Limb (tissue), 2 donors: Measurements from ENCODE around the gene TENT4B.
"Not testable (repeated sequence)": the region's sequence is repeated elsewhere in the genome, so short reads cannot be mapped to it uniquely, and the experiment has no call there.

ENCODE experiments used
- DNase-seq, 2 donors: peaks; one replicate each; pipeline ENCODE4 v3.0.0-alpha.2; 2016; ENCODE audit errors: extremely low spot score in 2 of 2

TENT4B gene

DNA sequence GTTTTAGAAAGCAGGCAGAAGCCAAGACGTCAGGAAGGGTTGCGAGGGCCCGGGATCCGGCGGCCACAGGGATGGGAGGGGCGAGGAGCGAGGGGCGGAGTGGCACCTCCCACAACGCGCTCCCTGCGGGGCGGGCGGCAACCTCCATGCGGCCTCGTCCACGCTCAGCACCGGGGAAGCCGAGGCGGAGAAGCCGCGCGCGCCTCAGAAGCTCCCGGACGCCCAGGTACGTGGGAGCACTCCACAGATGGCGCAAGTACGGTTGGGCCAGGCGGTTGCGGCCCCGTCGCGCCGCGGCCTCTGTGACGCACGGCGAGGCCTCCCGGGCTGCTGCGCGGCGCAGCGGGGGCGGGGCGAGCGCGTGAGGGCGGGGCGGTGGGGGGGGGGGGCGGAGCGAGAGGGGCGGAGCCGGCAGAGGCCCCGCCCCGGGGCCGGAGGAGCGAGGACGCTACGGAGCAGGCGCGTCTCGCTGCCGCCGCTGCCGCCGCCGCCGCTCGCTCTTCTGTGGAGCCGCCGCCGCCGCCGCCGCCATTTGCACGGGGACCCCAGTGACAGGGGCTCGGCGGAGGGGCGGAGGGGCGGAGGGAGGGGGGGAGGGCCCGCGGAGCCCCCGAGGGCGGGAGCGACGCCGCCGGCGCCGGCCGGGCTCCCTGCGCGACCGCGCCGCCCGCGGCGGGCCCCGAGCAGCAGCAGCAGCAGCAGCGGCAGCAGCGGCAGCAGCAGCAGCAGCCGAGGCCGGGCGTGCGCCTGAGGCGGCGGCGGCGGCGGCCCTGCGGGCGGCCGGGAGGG is at the start of gene TENT4B:
Gene TENT4B, plus strand, starts transcription at position 500 of the 789 bp plus-strand sequence. CDS start 316 bp downstream, outside the sequence.
- peak; percentile 77 to 95 for DNase-seq

DNA sequence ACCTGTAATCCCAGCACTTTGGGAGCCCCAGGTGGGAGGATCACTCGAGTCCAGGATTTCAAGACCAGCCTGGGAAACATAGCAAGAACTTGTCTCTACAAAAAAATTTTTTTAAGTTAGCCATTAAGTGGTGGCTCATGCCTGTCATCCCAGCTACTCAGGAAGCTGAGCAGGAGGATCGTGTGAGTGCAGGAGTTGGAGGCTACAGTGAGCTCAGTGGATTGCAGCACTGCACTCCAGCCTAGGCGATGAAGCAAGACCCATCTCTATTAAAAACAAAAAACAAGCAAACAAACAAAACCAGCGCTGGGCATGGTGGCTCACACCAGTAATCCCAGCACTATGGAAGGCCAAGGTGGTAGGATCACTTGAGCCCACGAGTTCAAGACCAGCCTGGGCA is 49.3 kb upstream of the TENT4B start:
- DNase-seq, result no peak

DNA sequence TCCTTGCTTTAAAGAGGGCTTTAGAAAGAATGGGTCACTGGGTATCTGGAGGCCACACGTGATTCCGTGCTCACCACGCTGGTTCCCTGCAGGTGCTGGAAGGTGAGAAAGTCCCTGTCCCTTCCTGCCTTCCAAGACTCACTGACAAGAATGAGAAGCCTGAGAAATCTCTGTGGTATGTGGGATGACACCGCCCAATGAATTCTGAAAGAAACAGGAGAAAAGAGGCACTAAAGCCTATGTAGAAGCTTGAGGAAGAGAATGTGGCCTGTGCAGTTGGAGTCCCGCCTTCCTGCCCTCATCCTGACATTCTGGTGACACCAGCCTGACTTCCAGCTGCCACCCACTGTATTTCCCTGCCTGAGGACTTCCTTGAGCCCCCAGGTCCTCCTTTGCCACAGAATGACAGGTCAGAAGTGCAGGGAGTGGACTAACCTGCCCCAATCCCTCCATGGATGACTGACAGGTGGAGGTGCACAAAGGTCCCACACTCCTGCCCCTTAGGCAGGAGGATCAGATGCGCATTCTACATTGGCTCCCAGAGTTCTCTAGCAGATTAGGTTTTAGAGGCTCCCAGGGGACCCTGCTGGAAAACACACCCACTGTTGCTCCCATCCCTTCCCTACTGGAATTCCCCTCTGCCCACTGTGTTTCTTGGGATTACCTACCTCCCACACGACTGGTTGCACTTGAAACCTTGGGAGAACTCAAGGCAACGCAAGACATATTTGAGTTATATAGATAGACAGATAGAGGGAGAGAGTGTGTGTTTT is 38.6 kb upstream of the TENT4B start:
- no peak for DNase-seq

GRCh38 chr16:50120711-50121110 is 32.4 kb upstream of the TENT4B start:
- no peak for DNase-seq

- no peak for DNase-seq
Measured at GRCh38 chr16:50121278-50121677, 31.8 kb upstream of the TENT4B start.

- DNase-seq, result no peak
Measured at GRCh38 chr16:50121721-50122445, 31.2 kb upstream of the TENT4B start.

DNA sequence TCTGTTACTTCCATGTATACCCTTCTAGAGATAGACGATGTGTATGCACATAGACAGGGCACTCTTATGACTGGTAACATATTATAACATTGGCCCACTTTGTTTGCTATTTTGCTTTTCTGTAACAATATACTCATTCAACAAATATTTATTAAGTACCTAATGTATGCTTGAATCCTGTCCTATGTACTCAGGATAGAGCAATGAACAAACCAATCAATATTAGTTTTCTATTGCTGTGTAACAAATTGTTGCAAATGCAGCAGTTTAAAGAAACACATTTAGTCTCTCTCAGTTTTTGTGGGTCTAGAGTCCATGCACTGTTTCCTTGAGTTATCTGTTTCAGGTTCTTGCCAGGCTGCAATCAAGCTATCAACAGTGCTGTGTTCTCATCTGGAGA is 29.7 kb upstream of the TENT4B start:
- DNase-seq, result no peak

DNA sequence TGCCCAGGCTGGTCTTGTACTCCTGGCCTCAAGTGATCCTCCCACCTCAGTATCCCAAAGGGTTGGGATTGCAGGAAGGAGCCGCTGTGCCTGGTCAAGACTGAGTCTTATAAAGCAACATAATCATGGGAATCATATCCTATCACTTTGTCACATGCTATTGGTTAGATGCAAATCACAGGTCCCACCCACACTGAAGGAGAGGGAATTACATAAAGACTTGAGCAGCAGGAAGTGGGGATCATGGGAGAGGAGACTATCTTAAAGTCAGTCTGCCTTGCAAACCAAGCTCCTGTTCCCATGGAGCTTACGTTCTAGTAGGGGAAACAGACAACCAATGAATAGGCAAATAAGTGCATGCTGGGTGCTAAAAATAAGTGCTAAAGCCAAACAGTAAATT is 28.3 kb upstream of the TENT4B start:
- no peak for DNase-seq

GRCh38 chr16:50126183-50126582 is 26.9 kb upstream of the TENT4B start:
- DNase-seq, result no peak

GRCh38 chr16:50132571-50132970 is 20.5 kb upstream of the TENT4B start:
- DNase-seq, result not testable (repeated sequence)

GRCh38 chr16:50133214-50133613 is 19.9 kb upstream of the TENT4B start:
- no peak for DNase-seq

DNA sequence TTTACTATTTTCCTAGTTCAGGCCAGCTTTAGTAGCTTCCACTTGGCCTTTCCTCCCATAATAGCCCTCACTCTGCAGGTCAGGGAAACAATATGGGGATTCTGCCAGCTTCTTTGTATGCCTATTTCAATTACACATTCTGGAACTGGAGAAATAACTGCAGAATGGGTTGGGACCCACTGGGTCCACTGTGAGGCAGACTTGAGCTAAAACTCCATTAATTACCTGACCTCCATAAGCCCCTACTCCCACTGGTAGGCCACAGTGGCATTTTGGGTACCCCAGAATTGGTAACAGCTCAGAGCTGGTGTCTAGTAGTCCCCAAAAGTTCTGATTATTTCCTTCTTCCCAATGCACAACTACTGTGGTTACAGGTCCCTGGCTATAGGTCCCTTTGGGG is 16.7 kb upstream of the TENT4B start:
- DNase-seq, result no peak

DNA sequence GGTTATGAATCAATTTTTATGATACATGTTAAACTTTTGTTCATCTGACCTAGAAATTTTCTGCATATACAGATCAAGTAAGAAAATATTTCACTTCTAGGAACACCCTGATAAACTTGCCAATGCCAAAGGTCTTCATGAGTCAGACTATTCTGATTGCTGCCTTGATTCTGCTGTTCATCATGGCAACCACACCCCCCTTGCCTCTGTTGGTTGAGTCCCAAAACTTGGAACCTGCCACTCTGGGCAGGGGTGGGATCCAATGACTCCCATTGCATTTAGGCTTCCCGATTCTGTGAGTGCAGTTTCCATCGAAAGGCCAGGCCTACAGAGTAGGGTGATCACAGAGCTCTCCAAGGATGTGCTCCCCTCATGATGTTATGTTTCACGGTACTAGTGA is 15.8 kb upstream of the TENT4B start:
- no peak for DNase-seq

DNA sequence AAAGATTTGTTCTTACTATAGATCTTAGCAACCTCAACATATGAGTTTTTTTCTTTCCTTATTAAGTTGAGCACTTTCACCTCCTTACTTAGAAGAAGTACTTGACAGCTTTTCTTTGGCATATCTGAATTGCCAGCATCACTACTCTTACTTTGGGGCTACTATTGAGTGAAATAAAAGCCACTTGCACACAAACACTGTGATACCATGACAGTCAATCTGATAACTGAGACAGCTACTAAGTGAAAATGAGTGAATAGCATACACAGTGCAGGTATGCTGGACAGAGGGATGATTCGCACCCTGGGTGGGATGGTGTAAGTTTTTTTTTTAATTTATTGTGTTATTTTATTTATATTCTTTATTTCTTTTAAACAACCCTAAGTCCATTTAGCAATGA is 13.5 kb upstream of the TENT4B start:
- DNase-seq, result no peak

DNA sequence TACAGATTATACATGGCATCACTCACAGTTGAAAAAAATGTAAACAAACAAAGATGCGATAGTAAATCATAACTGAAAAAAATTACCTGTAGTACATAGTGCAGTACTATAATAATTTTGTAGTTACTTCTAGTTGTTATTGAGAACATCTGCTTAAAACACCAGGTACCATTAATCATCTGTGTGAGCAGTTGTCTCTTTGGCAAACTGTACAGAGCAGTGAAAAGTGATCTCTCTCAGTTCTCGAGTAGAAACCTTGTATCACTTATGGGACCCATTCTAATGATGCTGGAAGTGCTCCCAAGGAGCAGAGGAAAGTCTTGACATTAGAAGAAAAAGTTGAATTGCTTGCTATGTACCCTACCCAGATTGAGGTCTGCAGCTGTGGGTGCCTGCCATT is 8.9 kb upstream of the TENT4B start:
- DNase-seq, result no peak

- no peak for DNase-seq
Measured at GRCh38 chr16:50146479-50147435, 6.3 kb upstream of the TENT4B start.

- no peak for DNase-seq
Measured at GRCh38 chr16:50151322-50151721, 1.8 kb upstream of the TENT4B start.

GRCh38 chr16:50151756-50152155 is 1.4 kb upstream of the TENT4B start:
- DNase-seq, result no peak

DNA sequence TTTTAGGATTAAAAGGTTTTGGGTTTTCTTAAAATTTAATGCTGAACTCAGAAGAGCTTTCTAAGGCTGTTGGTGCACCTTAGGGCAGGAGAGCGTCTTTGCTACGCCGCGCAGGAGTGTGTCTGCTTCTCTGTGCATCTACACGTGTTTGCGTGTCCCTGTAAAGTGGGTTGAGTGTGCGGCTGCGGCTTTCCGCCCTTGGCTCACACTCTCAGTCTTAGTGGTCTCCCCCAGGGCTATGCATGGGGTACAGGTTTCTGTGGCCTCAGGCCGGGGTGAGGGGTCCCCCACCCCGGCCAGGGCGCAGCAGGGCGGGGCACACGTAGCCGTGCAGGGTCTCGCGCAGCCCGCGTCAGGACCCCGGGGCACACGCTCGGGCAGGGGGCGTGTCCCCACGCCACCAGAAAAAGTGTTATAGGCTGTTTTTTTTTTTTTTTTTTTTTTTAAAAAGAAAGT is 727 bp upstream of the TENT4B start:
- DNase-seq, result no peak

DNA sequence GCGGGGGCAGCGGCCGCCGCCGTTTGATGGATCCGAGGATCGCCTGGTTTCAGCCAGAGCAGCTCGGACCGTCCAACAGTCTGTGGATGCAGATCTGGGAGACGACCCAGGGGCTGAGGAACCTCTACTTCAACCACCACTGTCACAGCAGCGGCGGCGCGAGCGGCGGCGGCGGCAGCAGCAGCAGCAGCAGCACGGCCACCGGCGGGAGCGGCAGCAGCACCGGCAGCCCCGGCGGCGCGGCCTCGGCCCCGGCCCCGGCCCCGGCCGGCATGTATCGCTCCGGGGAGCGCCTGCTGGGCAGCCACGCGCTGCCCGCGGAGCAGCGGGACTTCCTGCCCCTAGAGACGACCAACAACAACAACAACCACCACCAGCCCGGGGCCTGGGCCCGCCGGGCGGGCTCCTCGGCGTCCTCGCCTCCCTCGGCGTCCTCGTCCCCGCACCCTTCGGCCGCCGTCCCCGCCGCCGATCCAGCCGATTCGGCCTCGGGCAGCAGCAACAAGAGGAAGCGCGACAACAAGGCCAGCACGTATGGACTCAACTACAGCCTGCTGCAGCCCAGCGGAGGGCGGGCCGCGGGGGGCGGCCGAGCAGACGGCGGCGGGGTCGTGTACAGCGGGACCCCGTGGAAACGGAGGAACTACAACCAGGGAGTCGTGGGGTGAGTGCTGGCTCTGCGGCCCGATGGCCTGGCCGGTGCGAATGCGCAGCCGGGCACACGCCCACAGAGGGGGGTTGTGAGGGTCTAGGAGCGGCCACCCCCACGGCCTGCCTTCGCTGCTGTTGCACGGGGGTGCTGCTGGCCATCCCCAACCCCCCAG is 702 bp downstream of the TENT4B start:
- peak in 1 of 2 donors; percentile 58 for DNase-seq
